Brain microvascular endothelial cell (primary cell): ENCODE measurements around the gene MAGOH.

Experiments used
- DNase-seq: peaks from one replicate; pipeline ENCODE4 v3.0.0-alpha.2; 2020
- H3K27ac ChIP-seq: fragments of 250-450 bp; sonication (Bioruptor Pico); 2 replicates; pipeline ENCODE4 v1.5.1; 2020; ENCODE audit warnings: mild to moderate bottlenecking, moderate library complexity
- H3K27me3 ChIP-seq: fragments of 250-450 bp; sonication (Bioruptor Pico); replicated peaks from 2 replicates; pipeline ENCODE4 v1.5.1; 2020; ENCODE audit warnings: mild to moderate bottlenecking
- H3K36me3 ChIP-seq: fragments of 250-450 bp; sonication (Bioruptor Pico); replicated peaks from 2 replicates; pipeline ENCODE4 v1.5.1; 2020; ENCODE audit warnings: mild to moderate bottlenecking
- H3K4me3 ChIP-seq: 2 replicates; pipeline ENCODE4 v1.5.1; 2011; ENCODE audit warnings: low read depth, mild to moderate bottlenecking, control low read depth, low read length, moderate library complexity
- CTCF ChIP-seq: IDR thresholded peaks from 2 replicates; pipeline ENCODE4 v1.5.1; 2011; ENCODE audit warnings: low read depth, mild to moderate bottlenecking, moderate library complexity, low read length, control low read depth, inconsistent platforms; ENCODE audit errors: missing control alignments
- in situ Hi-C: cut with HindIII; loops from 2 replicates; pipeline ENCODE4 v1.10.0; 2017; ENCODE audit warnings: low sequenced_read_pairs, low pct_ligation_motif_present

Gene MAGOH

GRCh38 chr1:53198241-53198651, 40.1 kb downstream of the MAGOH start:
- Histone ChIP-seq H3K27me3 (no peaks in the 10 kb centered on the region), H3K36me3 (peaks cover 8% of the 10 kb centered on the region), H3K4me3 (no peak overlapping the region), H3K27ac (no peak overlapping the region)
- in situ Hi-C loops: no loop called here
- TF ChIP-seq CTCF: no peak
- DNase-seq: no peak

- no peak for TF ChIP-seq CTCF
- H3K27ac ChIP-seq: peak overlapping the region; percentile 69
- in situ Hi-C loops: no loop called here
- H3K4me3 ChIP-seq: peak overlapping the region; percentile 93
- H3K27me3 ChIP-seq: no peaks in the 10 kb centered on the region
- no peak for DNase-seq
- H3K36me3 ChIP-seq: peaks cover 3% of the 10 kb centered on the region
These were observed 40.8 kb downstream of the MAGOH start for GRCh38 chr1:53197291-53198200.

- TF ChIP-seq CTCF: peak; percentile 24
- H3K27ac ChIP-seq: peak within 1 kb of the TSS; percentile 69
- peak; percentile 78 for DNase-seq
- in situ Hi-C loops: no loop called here
- no peaks in the 10 kb centered on the region for H3K27me3 ChIP-seq
- H3K36me3 ChIP-seq: no peaks in the 10 kb centered on the region
- peak within 1 kb of the TSS; percentile 93 for H3K4me3 ChIP-seq
These were observed 41.6 kb downstream of the MAGOH start, which contains the start of gene CPT2 for GRCh38 chr1:53196485-53197290. TSS of gene CPT2 (plus strand) at chr1:53196824. CDS start at chr1:53196944, 120 bp downstream.

- Histone ChIP-seq H3K27ac (no peak overlapping the region), H3K27me3 (no peaks in the 10 kb centered on the region), H3K4me3 (peak overlapping the region; percentile 93), H3K36me3 (no peaks in the 10 kb centered on the region)
- no peak for DNase-seq
- no peak for TF ChIP-seq CTCF
- in situ Hi-C loops: no loop called here
These were observed 42.3 kb downstream of the MAGOH start for GRCh38 chr1:53196017-53196484.

GRCh38 chr1:53195246-53196016, 42.9 kb downstream of the MAGOH start:
- H3K27ac ChIP-seq: no peak overlapping the region
- DNase-seq: no peak
- in situ Hi-C loops: no loop called here
- H3K4me3 ChIP-seq: no peak overlapping the region
- H3K36me3 ChIP-seq: no peaks in the 10 kb centered on the region
- TF ChIP-seq CTCF: no peak
- H3K27me3 ChIP-seq: no peaks in the 10 kb centered on the region
